GM19035 (cell line): ENCODE data around the gene SART1.
"Not testable (repeated sequence)": the region's sequence is repeated elsewhere in the genome, so short reads cannot be mapped to it uniquely, and the experiment has no call there.

ENCODE experiments used
- ATAC-seq: cut with Tn5 transposase; IDR thresholded peaks from one replicate; pipeline ENCODE4 v1.9.1; 2021; ENCODE audit not compliant: unreplicated experiment

SART1 gene

GRCh38 chr11:65988791-65989592, 27.5 kb downstream of the SART1 start:
- ATAC-seq = peak; percentile 93

- no peak for ATAC-seq
Observed at GRCh38 chr11:65992056-65992455, 30.5 kb downstream of the SART1 start.

GRCh38 chr11:65997286-65997685, 35.8 kb downstream of the SART1 start:
- no peak for ATAC-seq

GRCh38 chr11:66001942-66002647, 40.6 kb downstream of the SART1 start, which contains the start of the genes BANF1 and EIF1AD:
TSS of gene BANF1 (plus strand) at chr11:66002503. CDS start at chr11:66003251, 748 bp downstream.
TSS of gene EIF1AD (minus strand) at chr11:66002157. CDS start at chr11:66000389, 1,768 bp downstream.
- ATAC-seq = peak; percentile 80

- ATAC-seq = peak; percentile 52
Observed at GRCh38 chr11:66002648-66003225, 41.2 kb downstream of the SART1 start.

GRCh38 chr11:66003291-66003690, 41.8 kb downstream of the SART1 start:
- no peak for ATAC-seq

GRCh38 chr11:66004186-66004585, 42.7 kb downstream of the SART1 start:
- ATAC-seq = no peak

- no peak for ATAC-seq
Observed at GRCh38 chr11:66006134-66006890, 44.8 kb downstream of the SART1 start.

- ATAC-seq = no peak
Observed at GRCh38 chr11:66006891-66007176, 45.3 kb downstream of the SART1 start.

- ATAC-seq = no peak
Observed at GRCh38 chr11:66007201-66007634, 45.7 kb downstream of the SART1 start.

GRCh38 chr11:66008095-66008467, 46.5 kb downstream of the SART1 start:
- no peak for ATAC-seq

GRCh38 chr11:66008468-66009101, 47.1 kb downstream of the SART1 start:
- no peak for ATAC-seq

- ATAC-seq = not testable (repeated sequence)
Observed at GRCh38 chr11:66010036-66010435, 48.5 kb downstream of the SART1 start.

- ATAC-seq = no peak
Observed at GRCh38 chr11:66011239-66011784, 49.8 kb downstream of the SART1 start.

GRCh38 chr11:66011785-66012303, 50.3 kb downstream of the SART1 start, which contains the start of gene CST6:
TSS of gene CST6 (plus strand) at chr11:66012008. CDS start at chr11:66012045, 37 bp downstream.
- ATAC-seq = no peak

- no peak for ATAC-seq
Observed at GRCh38 chr11:66012371-66012945, 50.9 kb downstream of the SART1 start.

GRCh38 chr11:66012946-66013761, 51.6 kb downstream of the SART1 start:
- ATAC-seq = no peak

- ATAC-seq = no peak
Observed at GRCh38 chr11:66013762-66014100, 52.2 kb downstream of the SART1 start.
